Measurements from ENCODE around the gene NUP160.
"Not testable (repeated sequence)": the region's sequence is repeated elsewhere in the genome, so short reads cannot be mapped to it uniquely, and the experiment has no call there.

Gene NUP160, protein sequence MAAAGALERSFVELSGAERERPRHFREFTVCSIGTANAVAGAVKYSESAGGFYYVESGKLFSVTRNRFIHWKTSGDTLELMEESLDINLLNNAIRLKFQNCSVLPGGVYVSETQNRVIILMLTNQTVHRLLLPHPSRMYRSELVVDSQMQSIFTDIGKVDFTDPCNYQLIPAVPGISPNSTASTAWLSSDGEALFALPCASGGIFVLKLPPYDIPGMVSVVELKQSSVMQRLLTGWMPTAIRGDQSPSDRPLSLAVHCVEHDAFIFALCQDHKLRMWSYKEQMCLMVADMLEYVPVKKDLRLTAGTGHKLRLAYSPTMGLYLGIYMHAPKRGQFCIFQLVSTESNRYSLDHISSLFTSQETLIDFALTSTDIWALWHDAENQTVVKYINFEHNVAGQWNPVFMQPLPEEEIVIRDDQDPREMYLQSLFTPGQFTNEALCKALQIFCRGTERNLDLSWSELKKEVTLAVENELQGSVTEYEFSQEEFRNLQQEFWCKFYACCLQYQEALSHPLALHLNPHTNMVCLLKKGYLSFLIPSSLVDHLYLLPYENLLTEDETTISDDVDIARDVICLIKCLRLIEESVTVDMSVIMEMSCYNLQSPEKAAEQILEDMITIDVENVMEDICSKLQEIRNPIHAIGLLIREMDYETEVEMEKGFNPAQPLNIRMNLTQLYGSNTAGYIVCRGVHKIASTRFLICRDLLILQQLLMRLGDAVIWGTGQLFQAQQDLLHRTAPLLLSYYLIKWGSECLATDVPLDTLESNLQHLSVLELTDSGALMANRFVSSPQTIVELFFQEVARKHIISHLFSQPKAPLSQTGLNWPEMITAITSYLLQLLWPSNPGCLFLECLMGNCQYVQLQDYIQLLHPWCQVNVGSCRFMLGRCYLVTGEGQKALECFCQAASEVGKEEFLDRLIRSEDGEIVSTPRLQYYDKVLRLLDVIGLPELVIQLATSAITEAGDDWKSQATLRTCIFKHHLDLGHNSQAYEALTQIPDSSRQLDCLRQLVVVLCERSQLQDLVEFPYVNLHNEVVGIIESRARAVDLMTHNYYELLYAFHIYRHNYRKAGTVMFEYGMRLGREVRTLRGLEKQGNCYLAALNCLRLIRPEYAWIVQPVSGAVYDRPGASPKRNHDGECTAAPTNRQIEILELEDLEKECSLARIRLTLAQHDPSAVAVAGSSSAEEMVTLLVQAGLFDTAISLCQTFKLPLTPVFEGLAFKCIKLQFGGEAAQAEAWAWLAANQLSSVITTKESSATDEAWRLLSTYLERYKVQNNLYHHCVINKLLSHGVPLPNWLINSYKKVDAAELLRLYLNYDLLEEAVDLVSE (N-terminal part only)

DNA sequence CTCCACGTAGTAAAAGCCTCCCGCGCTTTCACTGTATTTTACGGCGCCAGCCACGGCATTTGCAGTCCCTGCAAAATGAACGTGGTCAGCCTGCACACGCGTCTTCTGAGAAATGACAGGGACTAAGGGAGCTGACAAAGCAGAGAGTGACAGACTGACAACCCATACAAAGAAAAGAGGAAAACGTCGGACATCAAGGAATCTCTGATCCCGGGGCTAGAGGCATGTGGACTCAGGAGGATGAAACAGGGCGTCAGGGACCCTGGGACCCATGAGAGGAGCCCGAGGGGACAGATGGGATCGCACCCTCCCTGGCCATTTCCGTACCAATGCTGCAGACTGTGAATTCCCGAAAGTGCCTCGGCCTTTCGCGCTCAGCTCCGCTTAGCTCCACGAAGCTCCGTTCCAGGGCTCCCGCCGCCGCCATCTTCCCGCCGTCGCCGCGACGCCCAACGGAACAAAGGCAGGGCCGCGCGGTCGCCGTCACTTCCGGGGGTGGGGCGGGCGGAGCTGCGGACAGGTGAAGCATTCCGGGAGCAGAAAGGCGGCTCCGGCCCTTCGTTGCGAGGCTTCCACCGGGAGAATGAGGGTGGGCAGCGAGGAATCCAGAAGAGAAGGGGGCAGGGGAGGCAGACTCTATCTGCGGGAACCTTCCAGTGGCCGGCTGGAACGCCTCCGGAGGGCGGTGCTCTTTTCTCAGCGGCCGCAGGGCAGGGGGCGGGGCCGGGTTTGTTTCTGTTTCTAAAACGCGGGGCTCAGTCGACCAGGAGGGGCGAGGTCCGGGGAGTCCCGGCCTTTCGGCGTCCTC is at the start of gene NUP160:
Gene NUP160 (minus strand): TSS at position 459 of the 808 bp plus-strand sequence. CDS start 32 bp downstream, at position 427.
- peak; percentile 74 to 81 (median 79) for DNase-seq (ENCODE audit: low read depth in 3 of 3)

DNA sequence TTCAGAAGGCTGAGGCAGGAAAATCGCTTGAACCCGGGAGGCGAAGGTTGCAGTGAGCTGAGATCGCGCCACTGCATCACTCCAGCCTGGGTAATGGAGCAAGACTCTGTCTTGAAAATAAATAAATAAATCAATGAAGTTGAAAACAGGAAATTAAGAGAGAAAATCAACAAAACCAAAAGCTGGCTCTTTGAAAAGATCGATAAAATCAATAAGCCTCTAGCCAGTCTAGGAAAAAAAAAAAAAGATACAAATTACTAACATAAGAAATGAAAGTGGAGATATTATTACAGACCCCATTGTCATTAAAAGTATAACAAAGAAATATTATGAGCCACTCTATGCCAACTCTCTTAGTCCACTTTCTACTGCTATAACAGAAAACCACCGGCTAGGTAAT is 48.0 kb upstream of the NUP160 start:
- DNase-seq (ENCODE audit: low read depth in 3 of 3), result no peak

GRCh38 chr11:47895035-47895434 is 46.9 kb upstream of the NUP160 start:
- DNase-seq (ENCODE audit: low read depth in 3 of 3), result no peak

- not testable (repeated sequence) for DNase-seq (ENCODE audit: low read depth in 3 of 3)
Measured at GRCh38 chr11:47892546-47893276, 44.6 kb upstream of the NUP160 start.

- DNase-seq (ENCODE audit: low read depth in 3 of 3), result no peak
Measured at GRCh38 chr11:47891886-47892285, 43.7 kb upstream of the NUP160 start.

GRCh38 chr11:47889714-47890441 is 41.7 kb upstream of the NUP160 start:
- no peak for DNase-seq (ENCODE audit: low read depth in 3 of 3)

DNA sequence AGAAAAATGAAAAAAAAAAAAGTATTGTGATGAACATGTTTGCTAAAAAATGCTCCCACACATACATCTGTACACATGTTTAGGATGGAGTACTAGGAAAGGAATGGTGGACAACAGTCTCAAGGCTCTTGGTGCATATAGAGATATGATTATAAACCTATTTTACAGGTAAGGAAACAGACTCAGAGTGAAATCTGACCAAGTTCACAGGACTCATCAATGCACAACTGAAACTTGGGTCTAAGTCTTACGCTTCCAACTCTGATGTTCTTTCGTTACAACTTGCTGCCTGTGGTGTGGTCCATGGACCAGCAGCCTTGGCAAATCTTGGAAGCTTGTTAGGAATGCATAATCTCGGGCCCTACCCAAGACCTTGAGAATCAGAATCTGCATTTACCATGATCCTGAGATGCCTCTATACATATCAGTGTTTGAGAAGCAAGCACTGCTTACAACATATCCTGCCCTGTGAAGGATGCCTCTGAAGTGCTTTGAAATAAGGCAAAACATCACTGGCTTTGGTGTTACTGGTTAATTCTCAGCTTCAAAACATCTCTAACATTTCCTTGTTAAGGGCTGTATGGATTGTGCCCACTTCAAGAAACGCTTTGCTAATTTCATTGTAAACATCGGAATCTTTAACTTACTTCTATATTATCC is 39.9 kb upstream of the NUP160 start:
- no peak for DNase-seq (ENCODE audit: low read depth in 3 of 3)

- DNase-seq (ENCODE audit: low read depth in 3 of 3), result no peak
Measured at GRCh38 chr11:47886096-47886495, 37.9 kb upstream of the NUP160 start.

DNA sequence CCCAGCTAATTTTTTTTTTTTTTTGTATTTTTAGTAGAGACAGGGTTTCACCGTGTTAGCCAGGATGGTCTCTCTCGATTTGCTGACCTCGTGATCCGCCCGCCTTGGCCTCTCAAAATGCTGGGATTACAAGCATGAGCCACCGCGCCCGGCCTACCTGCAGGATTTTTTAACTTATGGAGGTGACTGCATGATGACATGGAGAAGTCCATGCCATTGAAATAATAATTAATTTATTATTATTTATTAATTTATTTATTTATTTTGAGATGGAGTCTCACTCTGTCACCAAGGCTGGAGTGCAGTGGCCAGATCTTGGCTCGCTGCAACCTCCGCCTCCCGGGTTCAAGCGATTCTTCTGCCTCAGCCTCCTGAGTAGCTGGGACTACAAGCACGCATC is 34.3 kb upstream of the NUP160 start:
- not testable (repeated sequence) for DNase-seq (ENCODE audit: low read depth in 3 of 3)

DNA sequence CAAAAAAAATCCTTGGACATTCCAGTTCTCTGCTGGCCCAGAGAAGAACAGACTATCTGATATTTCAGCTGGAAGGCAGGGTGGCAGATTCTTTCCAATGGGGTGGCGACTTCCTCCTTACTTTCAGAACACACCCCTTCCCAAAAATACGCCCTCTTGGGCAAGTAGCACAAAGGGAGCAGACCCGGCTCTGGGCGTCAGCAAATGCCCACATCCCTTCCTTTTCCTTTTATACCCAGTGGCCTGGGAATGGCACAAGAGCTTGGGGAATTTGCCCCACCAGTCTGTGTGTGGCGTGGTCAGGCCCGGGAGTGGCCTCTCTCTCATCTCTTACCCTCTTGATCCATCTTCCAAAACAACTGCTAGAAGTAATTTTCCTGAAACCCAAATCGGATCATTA is 33.0 kb upstream of the NUP160 start:
- no peak for DNase-seq (ENCODE audit: low read depth in 3 of 3)

GRCh38 chr11:47879259-47880158 is 31.4 kb upstream of the NUP160 start:
- DNase-seq (ENCODE audit: low read depth in 3 of 3), result no peak

DNA sequence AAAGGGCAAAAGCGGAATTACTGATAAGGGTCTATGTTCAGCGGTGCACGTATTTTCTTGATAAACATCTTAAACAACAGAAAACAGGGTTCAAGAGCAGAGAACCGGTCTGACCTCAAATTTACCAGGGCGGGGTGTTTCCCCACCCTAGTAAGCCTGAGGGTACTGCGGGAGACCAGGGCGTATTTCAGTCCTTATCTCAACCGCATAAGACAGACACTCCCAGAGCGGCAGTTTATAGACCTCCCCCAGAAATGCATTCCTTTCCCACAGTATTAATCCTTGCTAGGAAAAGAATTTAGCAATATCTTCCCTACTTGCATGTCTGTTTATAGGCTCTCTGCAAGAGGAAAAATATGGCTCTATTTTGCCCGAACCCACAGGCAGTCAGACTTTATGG is 27.7 kb upstream of the NUP160 start:
- DNase-seq (ENCODE audit: low read depth in 3 of 3), result not testable (repeated sequence)

DNA sequence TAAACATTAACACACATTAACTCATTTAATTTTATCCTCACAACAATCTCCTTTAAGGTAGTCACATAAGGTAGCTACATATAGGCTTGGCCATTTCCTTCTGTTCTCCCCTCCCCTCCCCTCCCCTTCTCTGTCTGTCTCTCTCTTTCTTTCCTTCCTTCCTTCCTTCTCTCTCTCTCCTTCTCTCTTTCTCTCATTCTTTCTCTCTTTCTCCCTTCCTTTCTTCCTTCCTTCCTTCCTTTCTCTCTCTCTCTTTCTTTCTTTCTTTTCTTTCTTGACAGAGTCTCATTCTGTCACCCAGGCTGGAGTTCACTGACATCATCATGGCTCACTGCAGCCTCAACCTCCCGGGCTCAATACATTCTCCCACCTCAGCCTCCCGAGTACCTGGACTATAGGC is 22.3 kb upstream of the NUP160 start:
- DNase-seq (ENCODE audit: low read depth in 3 of 3), result no peak

DNA sequence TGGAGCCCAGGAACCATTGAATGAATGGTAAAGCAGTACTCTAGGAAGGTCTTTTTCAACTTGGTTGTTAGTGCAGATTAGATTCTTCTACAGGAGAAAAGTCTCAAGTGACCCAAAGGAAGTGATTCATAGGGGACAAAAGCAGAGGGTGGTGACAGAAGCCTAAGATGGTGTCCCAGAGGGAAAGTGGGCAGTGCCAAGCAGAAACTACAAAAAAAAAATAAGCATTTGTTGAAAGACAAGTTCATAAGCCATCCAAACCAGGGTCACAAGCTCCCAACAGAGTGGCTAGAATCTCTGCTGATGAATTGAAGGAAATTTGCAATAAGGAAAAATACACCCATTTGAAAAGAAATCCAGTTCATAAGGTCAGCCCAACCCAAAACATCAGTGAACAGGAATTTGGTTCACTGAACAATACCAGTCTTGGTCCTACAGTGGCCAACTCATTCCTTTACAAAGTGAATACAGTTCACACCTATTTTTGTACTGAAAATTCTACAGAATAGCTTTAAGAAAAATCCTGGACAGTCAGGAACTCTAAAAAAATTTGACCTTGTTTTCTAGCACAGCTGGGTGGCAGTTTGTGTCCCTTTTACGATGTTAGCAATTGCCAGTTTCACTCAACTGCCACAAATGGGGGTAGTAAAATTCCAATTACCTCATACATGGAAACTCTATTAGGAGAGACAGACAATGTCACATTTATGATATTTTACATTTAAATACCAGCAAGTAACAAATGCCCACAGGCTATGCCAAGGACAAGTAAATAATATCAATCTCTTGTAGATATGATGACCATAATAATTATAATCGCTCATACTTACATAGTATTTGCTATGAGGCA is 21.6 kb upstream of the NUP160 start:
- no peak for DNase-seq (ENCODE audit: low read depth in 3 of 3)

DNA sequence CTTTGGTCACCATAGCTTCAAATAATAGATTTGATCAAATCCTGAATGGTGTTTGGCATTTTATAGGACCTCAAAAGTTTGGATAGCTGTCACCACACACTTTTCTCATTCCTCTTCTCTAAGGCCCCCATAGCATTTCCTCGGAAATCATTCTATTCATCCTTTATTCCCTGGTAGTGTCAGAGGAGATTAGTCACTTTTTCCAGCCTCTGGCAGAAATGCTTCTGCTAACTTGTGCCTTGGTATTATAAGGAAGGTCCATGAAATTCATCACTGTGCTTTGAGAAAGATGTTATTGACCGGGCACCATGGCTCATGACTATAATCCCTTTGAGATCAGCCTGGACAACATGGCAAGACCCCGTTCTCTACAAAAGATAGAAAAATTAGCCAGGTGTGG is 19.7 kb upstream of the NUP160 start:
- no peak for DNase-seq (ENCODE audit: low read depth in 3 of 3)

DNA sequence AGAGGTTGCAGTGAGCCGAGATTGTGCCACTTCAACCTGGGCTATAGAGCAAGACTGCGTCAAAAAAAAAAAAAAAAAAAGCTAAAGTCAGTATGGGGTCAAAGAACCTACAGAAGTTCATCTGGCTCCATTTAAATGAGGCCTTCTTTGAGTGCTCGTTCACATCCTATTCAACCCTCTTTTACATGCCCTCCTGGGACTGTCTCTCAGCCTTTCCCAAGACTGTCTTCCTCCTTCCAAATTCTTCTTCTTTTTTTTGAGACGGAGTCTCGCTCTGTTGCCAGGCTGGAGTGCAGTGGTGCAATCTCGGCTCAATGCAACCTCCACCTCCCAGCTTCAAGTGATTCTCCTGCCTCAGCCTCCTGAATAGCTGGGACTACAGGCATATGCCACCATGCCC is 18.7 kb upstream of the NUP160 start:
- DNase-seq (ENCODE audit: low read depth in 3 of 3), result not testable (repeated sequence)

GRCh38 chr11:47864901-47865300 is 16.8 kb upstream of the NUP160 start:
- DNase-seq (ENCODE audit: low read depth in 3 of 3), result no peak

All from stimulated activated CD4-positive, alpha-beta T cell treated with anti-CD3 and anti-CD28 coated beads, TNF-alpha, amount 100 ng/mL, for 4 hours (primary cell).